Raji (cell line): ENCODE data around the gene PERM1.

ENCODE experiments used
- POLR2A ChIP-seq: IDR thresholded peaks from 2 replicates; pipeline ENCODE4 v1.6.1; 2011; ENCODE audit warnings: low read depth, low read length, control low read depth; ENCODE audit not compliant: insufficient read depth

PERM1 gene

GRCh38 chr1:998995-999724, 17.3 kb upstream of the PERM1 start:
- no peak for TF ChIP-seq POLR2A

GRCh38 chr1:998745-998994, 16.8 kb upstream of the PERM1 start:
- TF ChIP-seq POLR2A: no peak

GRCh38 chr1:997993-998744, 16.3 kb upstream of the PERM1 start:
- no peak for TF ChIP-seq POLR2A

GRCh38 chr1:997713-997992, 15.8 kb upstream of the PERM1 start:
- TF ChIP-seq POLR2A: no peak

GRCh38 chr1:996851-997712, 15.2 kb upstream of the PERM1 start:
- no peak for TF ChIP-seq POLR2A

- no peak for TF ChIP-seq POLR2A
Observed at GRCh38 chr1:995665-996633, 14.1 kb upstream of the PERM1 start.

GRCh38 chr1:993379-993995, 11.6 kb upstream of the PERM1 start:
- TF ChIP-seq POLR2A: no peak

- TF ChIP-seq POLR2A: no peak
Observed at GRCh38 chr1:992362-992761, 10.5 kb upstream of the PERM1 start.

GRCh38 chr1:991895-992294, 10.0 kb upstream of the PERM1 start:
- no peak for TF ChIP-seq POLR2A

GRCh38 chr1:985126-985525, 3.2 kb upstream of the PERM1 start:
- no peak for TF ChIP-seq POLR2A

- TF ChIP-seq POLR2A: no peak
Observed at GRCh38 chr1:984476-984814, 2.6 kb upstream of the PERM1 start.

- no peak for TF ChIP-seq POLR2A
Observed at GRCh38 chr1:983798-984475, 2.0 kb upstream of the PERM1 start.

- TF ChIP-seq POLR2A: no peak
Observed at GRCh38 chr1:982765-983436, 1.0 kb upstream of the PERM1 start.

- no peak for TF ChIP-seq POLR2A
Observed at GRCh38 chr1:981491-981954, 370 bp downstream of the PERM1 start.
